Endometrial microvascular endothelial cells (primary cell): ENCODE data around the gene WSB1. TPM values are rescaled to one million over a fixed set of nuclear protein-coding genes. Genes with fewer than 3 reads are reported as not detected.
"Not testable (repeated sequence)": the region's sequence is repeated elsewhere in the genome, so short reads cannot be mapped to it uniquely, and the experiment has no call there.

ENCODE experiments used
- in situ Hi-C: cut with HindIII; loops from 2 replicates; pipeline ENCODE4 v1.10.0; 2017; ENCODE audit warnings: low sequenced_read_pairs, low pct_unique_long_range_greater_than_20kb; ENCODE audit errors: inconsistent ontology term
- total RNA-seq: library from RNA; depleted of rRNA; stranded (reverse); fragments of >200 nt; gene quantifications from one replicate; pipeline ENCODE4 v1.2.3, GENCODE V29; 2015; ENCODE audit errors: inconsistent ontology term

WSB1 gene
- 73.8 TPM for total RNA-seq

- in situ Hi-C loops, result no loop called here
These were observed at the start of gene WSB1 for GRCh38 chr17:27293898-27294688. Gene WSB1 (plus strand): TSS chr17:27294114. CDS start chr17:27294396, 282 bp downstream.

DNA sequence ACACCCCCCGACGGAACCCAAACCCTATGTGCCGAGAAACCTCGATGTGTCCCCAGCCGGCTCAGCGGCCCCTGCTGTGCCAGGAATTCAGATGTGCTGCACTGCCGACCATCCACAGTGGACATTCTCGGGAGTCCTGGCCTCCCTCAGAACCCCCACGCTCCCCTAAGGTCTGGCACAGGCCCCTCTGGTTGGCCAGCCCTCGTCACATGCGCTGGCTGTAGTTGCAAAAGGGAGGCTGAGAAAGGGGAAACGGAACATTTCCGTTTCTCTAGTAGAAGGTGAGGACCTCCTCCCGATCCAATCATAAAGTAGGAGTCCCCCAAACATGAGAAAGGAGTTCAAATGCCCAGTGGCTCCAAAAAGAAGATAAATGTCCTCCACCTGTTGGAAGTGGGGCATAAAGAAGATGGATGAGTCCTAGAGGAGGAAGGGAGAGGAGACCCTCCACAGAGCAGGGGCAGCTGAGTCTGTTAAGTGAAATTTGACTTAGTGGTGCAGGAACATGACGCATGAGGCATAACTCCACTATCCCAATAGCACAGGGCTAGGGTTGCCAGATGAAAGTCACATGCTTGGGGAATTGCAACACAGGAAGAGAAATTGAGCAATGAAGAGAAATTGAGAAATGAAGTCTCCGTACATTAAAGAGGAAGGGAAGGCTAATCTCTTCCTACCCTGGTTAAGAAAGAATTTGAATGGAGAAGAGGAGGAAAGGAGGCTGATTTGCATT lies 49.3 kb upstream of the WSB1 start:
- in situ Hi-C loops, result loop anchor here (10.0 kb wide), 1 partner anchor 90 kb away; no protein-coding TSS in a partner anchor

DNA sequence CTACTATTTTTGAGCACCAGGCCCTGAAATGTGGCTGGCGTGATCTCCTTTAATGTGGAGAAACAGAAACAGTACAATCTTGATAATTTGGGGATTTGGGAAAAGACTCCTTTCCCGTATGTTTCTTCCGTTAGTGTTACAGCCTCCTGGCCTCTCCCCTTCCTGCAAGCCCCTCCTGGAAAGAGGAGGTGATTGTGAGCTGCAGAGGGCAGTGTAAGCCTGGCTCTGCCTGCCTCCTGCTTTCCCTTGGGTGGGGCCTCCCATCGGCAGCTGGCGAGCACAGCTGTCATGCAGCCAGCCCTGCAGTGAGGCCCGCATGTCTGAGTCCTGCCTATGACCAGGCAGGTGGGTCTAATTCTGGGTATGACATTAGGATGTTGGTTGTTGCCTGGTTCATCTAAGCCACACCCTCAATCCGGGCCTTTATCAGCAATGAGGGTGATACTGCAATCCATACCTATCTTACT lies 48.7 kb upstream of the WSB1 start:
- in situ Hi-C loops, result loop anchor here (10.0 kb wide), 1 partner anchor 90 kb away; no protein-coding TSS in a partner anchor

GRCh38 chr17:27246537-27246936 lies 47.4 kb upstream of the WSB1 start:
- in situ Hi-C loops, result loop anchor here (10.0 kb wide), 1 partner anchor 88 kb away; no protein-coding TSS in a partner anchor

DNA sequence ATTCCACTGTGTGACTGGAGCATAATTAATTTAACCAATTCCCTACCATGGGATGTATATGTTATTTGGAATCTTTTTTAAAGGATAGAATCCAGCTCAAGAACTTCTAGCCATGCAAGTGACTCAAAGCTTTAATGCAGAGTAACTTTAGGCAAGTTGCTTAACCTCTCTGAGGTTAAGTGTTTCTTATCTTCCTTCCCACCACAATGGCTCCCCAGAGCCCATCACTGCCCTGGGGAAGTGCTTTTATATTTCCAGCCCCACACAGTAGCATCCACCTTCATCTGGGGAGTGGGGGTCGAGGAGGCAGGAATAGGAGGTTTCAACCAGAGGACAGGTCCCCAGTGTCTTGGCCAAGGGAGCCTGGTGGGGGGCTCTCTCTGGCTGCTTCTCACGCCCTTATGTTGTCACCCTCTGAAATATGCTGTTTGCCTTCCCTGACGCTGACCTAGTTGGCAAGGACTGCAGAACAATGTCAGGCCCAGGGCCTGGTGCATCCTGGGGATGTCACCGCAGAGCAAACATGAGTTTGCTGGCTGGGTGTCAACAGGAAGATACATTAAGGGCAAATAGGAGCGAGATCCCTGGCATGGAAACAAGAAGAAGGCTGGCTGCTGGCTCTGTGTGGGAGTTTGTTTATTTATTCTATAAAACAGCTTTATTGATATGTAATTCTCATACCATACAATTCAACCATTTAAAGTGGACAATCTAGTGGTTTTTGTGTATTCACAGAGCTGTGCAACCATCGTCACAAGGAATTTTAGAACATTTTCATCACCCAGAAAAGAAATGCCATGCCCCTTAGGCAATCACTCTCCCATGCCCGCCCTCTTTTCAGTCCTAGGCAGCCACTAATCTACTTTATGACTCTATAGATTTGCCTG lies 46.6 kb upstream of the WSB1 start:
- in situ Hi-C loops, result loop anchor here (10.0 kb wide), 1 partner anchor 87 kb away; no protein-coding TSS in a partner anchor

- in situ Hi-C loops, result loop anchor here (10.0 kb wide), 1 partner anchor 87 kb away; no protein-coding TSS in a partner anchor
These were observed 46.0 kb upstream of the WSB1 start for GRCh38 chr17:27247958-27248342.

DNA sequence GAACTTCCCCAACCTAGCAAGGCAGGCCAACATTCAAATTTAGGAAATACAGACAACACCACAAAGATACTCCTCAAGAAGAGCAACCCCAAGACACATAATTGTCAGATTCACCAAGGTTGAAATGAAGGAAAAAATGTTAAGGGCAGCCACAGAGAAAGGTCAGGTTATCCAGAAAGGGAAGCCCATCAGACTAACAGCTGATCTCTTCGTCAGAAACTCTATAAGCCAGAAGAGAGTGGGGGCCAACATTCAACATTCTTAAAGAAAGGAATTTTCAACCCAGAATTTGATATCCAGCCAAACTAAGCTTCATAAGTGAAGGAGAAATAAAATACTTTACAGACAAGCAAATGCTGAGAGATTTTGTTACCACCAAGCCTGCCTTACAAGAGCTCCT lies 43.1 kb upstream of the WSB1 start:
- in situ Hi-C loops, result not testable (repeated sequence)

DNA sequence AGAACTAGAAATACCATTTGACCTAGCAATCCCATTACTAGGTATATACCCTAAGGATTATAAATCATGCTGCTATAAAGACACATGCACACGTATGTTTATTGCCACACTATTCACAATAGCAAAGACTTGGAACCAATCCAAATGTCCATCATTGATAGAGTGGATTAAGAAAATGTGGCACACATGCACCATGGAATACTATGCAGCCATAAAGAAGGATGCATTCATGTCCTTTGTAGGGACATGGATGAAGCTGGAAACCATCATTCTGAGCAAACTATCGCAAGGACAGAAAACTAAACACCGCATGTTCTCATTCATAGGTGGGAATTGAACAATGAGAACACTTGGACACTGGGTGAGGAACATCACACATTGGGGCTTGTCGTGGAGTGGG lies 39.1 kb upstream of the WSB1 start:
- in situ Hi-C loops, result not testable (repeated sequence)

DNA sequence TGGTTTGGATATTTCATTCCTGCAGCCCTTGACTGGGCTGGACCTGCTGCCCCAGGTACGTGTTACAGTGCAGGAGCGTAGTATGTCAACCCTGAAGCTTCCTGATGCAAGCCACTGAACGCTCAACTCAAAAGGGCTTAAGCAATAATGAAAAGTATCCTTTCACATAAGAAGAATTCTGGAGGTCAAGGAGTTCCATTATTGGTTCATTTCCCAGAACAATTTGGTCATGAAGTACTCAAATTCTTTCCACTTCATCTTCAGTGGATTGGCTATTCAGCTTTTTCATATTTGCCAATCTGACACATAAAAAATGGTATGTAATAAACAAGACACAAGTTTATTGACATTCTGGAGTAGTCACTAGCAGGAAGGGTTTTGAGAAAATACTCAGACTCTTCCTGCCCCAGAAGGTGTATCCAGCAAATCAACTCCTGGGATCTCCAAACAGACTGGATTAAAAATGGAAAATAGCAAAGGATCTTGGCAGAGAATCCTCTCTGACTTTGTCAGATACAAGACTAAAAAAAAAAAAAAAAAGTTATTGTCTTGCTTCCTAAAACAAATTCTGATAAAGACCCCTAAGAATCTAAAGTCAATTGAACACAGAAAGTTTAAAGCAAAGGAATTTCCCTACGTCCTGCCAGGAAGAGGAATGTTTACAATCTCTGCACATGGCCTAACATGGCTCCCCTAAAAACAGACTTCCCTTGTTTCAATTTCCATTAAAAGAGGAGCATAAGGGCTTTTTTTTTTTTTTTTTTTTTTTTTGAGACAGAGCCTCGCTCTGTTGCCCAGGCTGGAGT lies 37.5 kb upstream of the WSB1 start:
- in situ Hi-C loops, result no loop called here

DNA sequence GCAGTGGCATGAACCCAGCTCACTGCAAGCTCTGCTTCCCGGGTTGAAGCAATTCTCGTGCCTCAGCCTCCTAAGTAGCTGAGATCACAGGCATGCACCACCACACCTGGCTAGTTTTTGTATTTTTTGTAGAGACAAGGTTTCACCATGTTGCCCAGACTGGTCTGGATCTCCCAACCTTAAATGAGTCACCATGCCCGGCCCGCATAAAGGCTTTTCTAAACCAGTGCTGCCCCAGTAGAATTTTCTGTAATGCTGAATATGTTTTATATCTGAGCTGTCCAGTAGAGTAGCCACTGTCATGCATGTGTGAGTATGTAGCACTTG lies 36.9 kb upstream of the WSB1 start:
- in situ Hi-C loops, result no loop called here

DNA sequence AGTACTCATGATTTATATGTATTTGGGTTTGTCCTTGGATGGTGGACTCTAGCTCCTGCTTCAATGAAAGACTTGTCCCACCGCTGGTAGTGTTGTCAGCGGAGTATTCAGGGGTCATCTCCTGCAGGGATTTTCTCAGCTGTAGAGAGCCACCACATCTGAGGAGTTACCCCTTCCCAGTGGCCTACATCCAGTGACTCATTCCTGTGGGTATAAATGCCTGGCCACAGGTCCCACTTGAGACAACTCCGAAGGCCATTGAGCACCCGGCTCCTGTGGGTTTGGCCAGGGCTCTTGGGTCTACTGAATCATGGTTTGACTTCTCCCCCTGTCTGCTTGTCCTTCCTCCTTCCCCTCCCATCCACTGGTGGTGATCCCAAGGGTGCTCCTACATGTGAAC lies 34.6 kb upstream of the WSB1 start:
- in situ Hi-C loops, result no loop called here

DNA sequence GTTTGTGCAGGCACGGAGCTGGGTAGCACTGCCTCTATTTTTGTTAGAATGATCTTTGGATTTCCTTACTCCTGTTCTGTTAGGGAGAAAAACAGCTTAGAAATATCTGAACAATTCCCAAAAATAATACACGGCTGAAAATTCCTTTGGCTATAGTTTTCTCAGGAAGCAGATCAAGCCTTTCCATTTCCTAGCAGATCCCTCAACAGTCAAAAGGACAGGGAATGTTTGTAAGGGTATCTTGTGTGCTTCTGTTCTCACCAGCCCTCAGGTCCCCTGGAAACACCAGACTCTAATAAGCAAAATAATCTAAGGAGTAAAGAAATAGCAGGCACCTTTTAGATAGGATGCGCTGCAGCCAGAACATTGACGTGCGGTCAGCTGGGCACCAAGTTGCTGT lies 30.5 kb upstream of the WSB1 start:
- in situ Hi-C loops, result no loop called here

DNA sequence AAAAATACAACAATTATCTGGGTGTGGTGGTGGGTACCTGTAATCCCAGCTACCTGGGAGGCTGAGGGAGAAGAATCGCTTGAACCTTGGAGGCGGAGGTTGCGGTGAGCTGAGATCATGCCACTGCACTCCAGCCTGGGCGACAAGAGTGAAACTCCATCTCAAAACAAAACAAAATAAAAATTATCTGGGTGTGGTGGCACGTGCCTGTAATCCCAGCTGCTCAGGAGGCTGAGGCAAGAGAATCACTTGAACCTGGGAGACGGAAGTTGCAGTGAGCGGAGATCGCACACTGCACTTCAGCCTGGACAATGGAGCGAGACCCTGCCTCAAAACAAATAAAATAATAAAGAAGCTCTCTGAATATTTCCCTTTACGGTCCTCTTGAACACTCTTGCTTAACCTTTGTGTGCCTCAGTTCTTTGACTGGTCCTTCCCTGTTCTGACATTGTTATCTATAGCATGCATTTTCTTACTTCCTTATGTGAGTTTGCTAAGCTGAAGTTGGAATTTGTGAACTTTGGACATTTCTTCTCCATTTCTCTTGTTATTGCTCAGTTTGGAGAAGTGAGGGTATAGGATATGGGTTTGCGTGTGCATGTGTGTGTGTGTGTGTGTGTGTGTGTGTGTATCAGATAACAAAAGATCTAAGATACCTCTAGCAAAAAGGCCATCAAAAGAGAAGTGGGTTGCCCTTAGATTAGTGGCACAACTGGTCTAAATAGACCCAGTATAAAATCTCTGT lies 29.7 kb upstream of the WSB1 start:
- in situ Hi-C loops, result no loop called here

- in situ Hi-C loops, result no loop called here
These were observed 28.6 kb upstream of the WSB1 start for GRCh38 chr17:27265333-27265732.

DNA sequence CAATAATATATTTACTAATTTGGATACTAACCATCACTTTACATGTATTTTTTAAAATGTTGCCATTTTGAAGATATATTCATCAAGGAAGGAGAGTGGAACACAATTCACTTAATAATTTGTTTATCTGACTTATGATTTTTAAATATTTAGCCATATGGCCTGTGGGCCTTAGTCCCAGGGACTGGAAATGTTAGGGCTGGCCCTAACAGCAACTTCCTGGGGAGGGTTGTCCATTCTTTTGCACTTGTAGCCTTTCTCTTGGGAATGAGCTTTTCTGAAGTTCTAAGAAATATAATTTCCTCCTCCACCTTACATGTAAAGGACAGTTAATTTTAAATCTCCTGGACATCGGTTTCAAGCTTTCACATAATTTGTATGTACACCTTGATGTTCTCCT lies 27.7 kb upstream of the WSB1 start:
- in situ Hi-C loops, result no loop called here

DNA sequence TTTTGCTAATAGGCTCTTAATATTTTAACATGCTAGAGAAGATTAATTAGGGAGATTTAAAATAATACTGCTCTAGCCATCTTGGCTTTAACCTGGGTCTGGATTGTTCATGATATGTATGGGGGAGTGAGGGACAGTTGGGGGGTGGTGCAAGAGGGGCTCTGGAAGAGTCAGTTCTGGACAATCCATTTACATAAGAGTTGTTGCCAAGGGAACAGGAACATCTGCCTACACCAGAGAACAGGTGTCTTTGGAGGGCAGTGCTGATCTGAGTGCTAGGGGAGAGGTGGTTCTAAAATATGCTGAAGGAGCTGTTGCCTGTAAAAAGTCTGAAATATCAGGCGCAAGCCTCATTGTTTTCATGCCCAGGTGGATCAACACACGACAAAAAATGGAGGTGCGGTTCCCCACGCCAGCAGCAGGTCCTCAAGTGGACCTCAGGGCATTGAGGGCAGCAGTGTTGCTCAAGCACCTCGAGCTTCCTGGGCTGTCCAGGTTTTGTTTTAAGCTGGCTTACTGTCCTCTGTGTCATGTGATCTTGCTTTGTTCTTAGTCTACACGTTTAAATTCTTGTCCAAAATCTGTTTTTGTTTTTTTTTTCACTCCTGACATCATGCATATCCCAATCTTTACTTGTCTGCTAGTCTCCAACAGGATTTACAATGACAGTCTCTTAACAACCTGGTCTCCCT lies 25.4 kb upstream of the WSB1 start:
- in situ Hi-C loops, result no loop called here

DNA sequence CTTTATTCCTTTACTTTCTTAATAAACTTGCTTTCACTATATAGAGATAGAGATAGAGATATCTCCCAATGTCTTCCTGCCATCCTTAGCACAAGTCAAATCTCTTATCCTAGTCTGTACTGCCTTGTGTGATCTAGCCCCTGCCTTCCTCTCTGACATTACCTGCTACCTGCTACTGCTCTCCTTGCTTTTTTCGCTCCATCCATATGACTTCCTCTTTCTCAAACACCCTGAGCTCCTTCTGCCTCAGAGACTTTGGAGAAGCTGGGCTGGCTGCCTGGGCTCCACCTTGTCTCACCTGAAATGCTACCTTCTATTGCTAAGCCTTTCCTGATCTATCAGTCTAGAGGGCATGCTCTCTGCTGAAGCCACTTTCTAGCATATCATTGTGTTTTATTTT lies 24.7 kb upstream of the WSB1 start:
- in situ Hi-C loops, result no loop called here
